NCI-H187 (cell line): ENCODE measurements around the gene PRX.
"Not testable (repeated sequence)": the region's sequence is repeated elsewhere in the genome, so short reads cannot be mapped to it uniquely, and the experiment has no call there.

Experiments used
- DNase-seq, 2 experiments: peaks; one replicate each; lab custom pipeline; 2025; lab: John Stamatoyannopoulos, UW

The PRX gene

GRCh38 chr19:40416918-40417642 is 3.9 kb upstream of the PRX start:
- DNase-seq: no peak

GRCh38 chr19:40415768-40416167 is 2.6 kb upstream of the PRX start:
- no peak for DNase-seq

- no peak for DNase-seq
Observed at GRCh38 chr19:40414542-40415535, 1.7 kb upstream of the PRX start.

GRCh38 chr19:40412866-40413265 is 312 bp downstream of the PRX start:
- DNase-seq: no peak

GRCh38 chr19:40411958-40412499 is 1.1 kb downstream of the PRX start:
- no peak for DNase-seq

- no peak for DNase-seq
Observed at GRCh38 chr19:40411125-40411842, 1.9 kb downstream of the PRX start.

- no peak for DNase-seq
Observed at GRCh38 chr19:40410030-40410389, 3.2 kb downstream of the PRX start.

GRCh38 chr19:40408598-40408925 is 4.6 kb downstream of the PRX start:
- DNase-seq: not testable (repeated sequence)

- DNase-seq: no peak
Observed at GRCh38 chr19:40407714-40408597, 5.2 kb downstream of the PRX start.

- DNase-seq: peak; percentile 48 to 64
Observed at GRCh38 chr19:40403262-40403984, 9.8 kb downstream of the PRX start.

GRCh38 chr19:40400559-40400958 is 12.6 kb downstream of the PRX start:
- DNase-seq: no peak

- DNase-seq: peak; percentile 73 to 86
Observed at GRCh38 chr19:40398417-40399131, 14.6 kb downstream of the PRX start.

- no peak for DNase-seq
Observed at GRCh38 chr19:40397568-40397906, 15.6 kb downstream of the PRX start.

- DNase-seq: no peak
Observed at GRCh38 chr19:40396886-40397567, 16.2 kb downstream of the PRX start.

GRCh38 chr19:40395956-40396355 is 17.2 kb downstream of the PRX start:
- no peak for DNase-seq

- DNase-seq: no peak
Observed at GRCh38 chr19:40394816-40395210, 18.4 kb downstream of the PRX start.

- DNase-seq: no peak
Observed at GRCh38 chr19:40393894-40394815, 19.0 kb downstream of the PRX start.

GRCh38 chr19:40392894-40393517 is 20.2 kb downstream of the PRX start:
- no peak for DNase-seq
